Mesenchymal stem cell (in vitro differentiated cells and primary cell): ENCODE results near the gene TXNRD3.

Experiments
- DNase-seq: peaks from one replicate; pipeline ENCODE4 v3.0.0-alpha.2; 2013
- H2AFZ ChIP-seq: one replicate; pipeline ENCODE4 v1.6.1; 2013; ENCODE audit warnings: low read depth, mild to moderate bottlenecking, control low read depth, inconsistent platforms, low read length, moderate library complexity
- H2AK5ac ChIP-seq: 2 replicates; pipeline ENCODE4 v1.6.1; 2013; ENCODE audit warnings: low read length, moderate library complexity, mild to moderate bottlenecking, inconsistent platforms; ENCODE audit not compliant: severe bottlenecking
- H2BK120ac ChIP-seq: one replicate; pipeline ENCODE4 v1.6.1; 2013; ENCODE audit warnings: low read depth, mild to moderate bottlenecking, inconsistent platforms, low read length, moderate library complexity
- H2BK12ac ChIP-seq, 2 experiments: one replicate each; pipeline ENCODE4 v1.6.1; 2013; ENCODE audit warnings: inconsistent platforms in 2 of 2, low read length in 2 of 2, mild to moderate bottlenecking in 2 of 2, moderate library complexity in 2 of 2, control low read depth in 1 of 2
- H2BK15ac ChIP-seq: one replicate; pipeline ENCODE4 v1.6.1; 2013; ENCODE audit warnings: mild to moderate bottlenecking, low read depth, inconsistent platforms; ENCODE audit not compliant: poor library complexity, severe bottlenecking
- H2BK5ac ChIP-seq: 2 replicates; pipeline ENCODE4 v1.6.1; 2013; ENCODE audit warnings: low read depth, mild to moderate bottlenecking, low read length, control low read depth, inconsistent platforms; ENCODE audit not compliant: poor library complexity, severe bottlenecking
- H3K14ac ChIP-seq, 2 experiments: one replicate each; pipeline ENCODE4 v1.6.1; 2013; ENCODE audit warnings: inconsistent platforms in 2 of 2, low read length in 2 of 2, control low read depth in 1 of 2, mild to moderate bottlenecking in 1 of 2, moderate library complexity in 1 of 2
- H3K18ac ChIP-seq, 2 experiments: one replicate each; pipeline ENCODE4 v1.6.1; 2013; ENCODE audit warnings: inconsistent platforms in 2 of 2, low read length in 2 of 2, control low read depth in 1 of 2, low read depth in 1 of 2, mild to moderate bottlenecking in 1 of 2
- H3K23ac ChIP-seq, 2 experiments: one replicate each; pipeline ENCODE4 v1.6.1; 2013; ENCODE audit warnings: inconsistent platforms in 2 of 2, low read length in 2 of 2, mild to moderate bottlenecking in 2 of 2, moderate library complexity in 2 of 2, control low read depth in 1 of 2
- H3K27ac ChIP-seq: 2 replicates; pipeline ENCODE4 v1.5.1; 2013; ENCODE audit warnings: mild to moderate bottlenecking, moderate library complexity, low read length, control low read depth, inconsistent platforms; ENCODE audit not compliant: poor library complexity, severe bottlenecking
- H3K27me3 ChIP-seq, 2 experiments: 2 replicates each; pipeline versions ENCODE4 v1.6.1 to v1.7.0; 2013; ENCODE audit warnings: low read length in 2 of 2, mild to moderate bottlenecking in 2 of 2, moderate library complexity in 2 of 2, control low read depth in 1 of 2, inconsistent platforms in 1 of 2; ENCODE audit not compliant: control insufficient read depth in 1 of 2, insufficient read depth in 1 of 2
- H3K36me3 ChIP-seq, 2 experiments: 2 replicates each; pipeline versions ENCODE4 v1.6.1 to v1.7.0; 2013; ENCODE audit warnings: low read length in 2 of 2, control low read depth in 1 of 2, inconsistent platforms in 1 of 2, low read depth in 1 of 2, mild to moderate bottlenecking in 1 of 2; ENCODE audit not compliant: insufficient read depth in 2 of 2, control insufficient read depth in 1 of 2
- H3K4ac ChIP-seq, 2 experiments: one replicate each; pipeline ENCODE4 v1.6.1; 2013; ENCODE audit warnings: inconsistent platforms in 2 of 2, low read length in 2 of 2, mild to moderate bottlenecking in 2 of 2, moderate library complexity in 2 of 2, control low read depth in 1 of 2, low read depth in 1 of 2
- H3K4me1 ChIP-seq: 2 replicates; pipeline ENCODE4 v1.6.1; 2013; ENCODE audit warnings: low read depth, low read length, control low read depth; ENCODE audit not compliant: control insufficient read depth, insufficient read depth
- H3K4me2 ChIP-seq: 2 replicates; pipeline ENCODE4 v1.6.1; 2013; ENCODE audit warnings: low read length, mild to moderate bottlenecking, inconsistent platforms; ENCODE audit not compliant: poor library complexity, severe bottlenecking
- H3K4me3 ChIP-seq, 2 experiments: 2 replicates each; pipeline versions ENCODE4 v1.5.1 to v1.7.0; 2013; ENCODE audit warnings: low read length in 2 of 2, mild to moderate bottlenecking in 2 of 2, control low read depth in 1 of 2, low read depth in 1 of 2; ENCODE audit not compliant: insufficient read depth in 1 of 2
- H3K79me1 ChIP-seq: replicated peaks from 2 replicates; pipeline ENCODE4 v1.6.1; 2013; ENCODE audit warnings: mild to moderate bottlenecking, control low read depth, low read length, inconsistent platforms; ENCODE audit not compliant: poor library complexity, severe bottlenecking
- H3K9ac ChIP-seq: 2 replicates; pipeline ENCODE4 v1.7.0; 2013; ENCODE audit warnings: mild to moderate bottlenecking, low read length, moderate library complexity
- H3K9me3 ChIP-seq: 2 replicates; pipeline ENCODE4 v1.7.0; 2013; ENCODE audit warnings: mild to moderate bottlenecking, low read length; ENCODE audit not compliant: control insufficient read depth
- H4K8ac ChIP-seq: one replicate; pipeline ENCODE4 v1.6.1; 2013; ENCODE audit warnings: inconsistent platforms, mild to moderate bottlenecking, low read length, moderate library complexity
- H4K91ac ChIP-seq: one replicate; pipeline ENCODE4 v1.6.1; 2013; ENCODE audit warnings: mild to moderate bottlenecking, low read length, inconsistent platforms
- WGBS: methylation state at CpG from one replicate; pipeline ENCODE4 v1.1.7; 2013; ENCODE audit warnings: mixed read lengths; 5-methylcytosine and 5-hydroxymethylcytosine counted together

TXNRD3 gene

GRCh38 chr3:126607214-126607908 lies 47.6 kb downstream of the TXNRD3 start:
- Histone ChIP-seq H3K4me1 (peaks cover 2% of the 10 kb centered on the region), H3K4ac (no peak overlapping the region), H2AFZ (peak overlapping the region; percentile 36), H2AK5ac (no peak overlapping the region), H3K23ac (no peak overlapping the region), H3K4me2 (no peak overlapping the region), H3K14ac (peak overlapping the region in 1 of 2 experiments; percentile 53), H3K27ac (no peak overlapping the region), H2BK120ac (no peak overlapping the region), H2BK5ac (no peak overlapping the region), H4K8ac (no peak overlapping the region), H3K18ac (no peak overlapping the region), H3K9ac (no peak overlapping the region), H3K36me3 (peaks cover 11 to 61% of the 10 kb centered on the region in 2 experiments), H2BK15ac (no peak overlapping the region), H4K91ac (no peak overlapping the region), H3K9me3 (no peaks in the 10 kb centered on the region), H3K79me1 (no peaks in the 10 kb centered on the region), H3K27me3 (no peaks in the 10 kb centered on the region), H3K4me3 (no peak overlapping the region), H2BK12ac (no peak overlapping the region)
- 64% methylated on average over 11 of the region's 11 CpGs for WGBS
- DNase-seq = peak; percentile 44

- H3K9me3 ChIP-seq = no peaks in the 10 kb centered on the region
- H2BK15ac ChIP-seq = no peak overlapping the region
- H3K18ac ChIP-seq = no peak overlapping the region
- no peak overlapping the region for H2AFZ ChIP-seq
- no peak overlapping the region for H2BK120ac ChIP-seq
- H3K4me1 ChIP-seq = peaks cover 2% of the 10 kb centered on the region
- no peak for DNase-seq
- no peak overlapping the region for H2AK5ac ChIP-seq
- H3K23ac ChIP-seq = no peak overlapping the region
- no peak overlapping the region for H3K4me3 ChIP-seq
- 98% methylated on average over 2 of the region's 3 CpGs for WGBS
- H3K27ac ChIP-seq = no peak overlapping the region
- no peak overlapping the region for H4K8ac ChIP-seq
- no peak overlapping the region for H3K4ac ChIP-seq
- no peak overlapping the region for H3K4me2 ChIP-seq
- H3K79me1 ChIP-seq = no peaks in the 10 kb centered on the region
- peaks cover 8 to 54% of the 10 kb centered on the region in 2 experiments for H3K36me3 ChIP-seq
- H3K14ac ChIP-seq = no peak overlapping the region
- no peak overlapping the region for H4K91ac ChIP-seq
- no peak overlapping the region for H2BK5ac ChIP-seq
- H3K9ac ChIP-seq = no peak overlapping the region
- H3K27me3 ChIP-seq = no peaks in the 10 kb centered on the region
- H2BK12ac ChIP-seq = no peak overlapping the region
These were observed 48.9 kb downstream of the TXNRD3 start for GRCh38 chr3:126606001-126606400.

GRCh38 chr3:126604691-126605090 lies 50.2 kb downstream of the TXNRD3 start:
- H2AK5ac ChIP-seq = no peak overlapping the region
- no peak overlapping the region for H2BK12ac ChIP-seq
- no peak overlapping the region for H2BK15ac ChIP-seq
- H3K4me1 ChIP-seq = peaks cover 2% of the 10 kb centered on the region
- peaks cover 5 to 41% of the 10 kb centered on the region in 2 experiments for H3K36me3 ChIP-seq
- no peak overlapping the region for H3K4me3 ChIP-seq
- 92% methylated on average over 6 of the region's 6 CpGs for WGBS
- H3K14ac ChIP-seq = no peak overlapping the region
- no peak overlapping the region for H2BK5ac ChIP-seq
- no peak overlapping the region for H2AFZ ChIP-seq
- no peaks in the 10 kb centered on the region for H3K9me3 ChIP-seq
- no peak overlapping the region for H3K27ac ChIP-seq
- H3K27me3 ChIP-seq = no peaks in the 10 kb centered on the region
- H2BK120ac ChIP-seq = no peak overlapping the region
- no peak for DNase-seq
- no peaks in the 10 kb centered on the region for H3K79me1 ChIP-seq
- no peak overlapping the region for H4K8ac ChIP-seq
- no peak overlapping the region for H3K9ac ChIP-seq
- no peak overlapping the region for H3K4me2 ChIP-seq
- H4K91ac ChIP-seq = no peak overlapping the region
- no peak overlapping the region for H3K23ac ChIP-seq
- no peak overlapping the region for H3K18ac ChIP-seq
- H3K4ac ChIP-seq = no peak overlapping the region

GRCh38 chr3:126599101-126599500 lies 55.8 kb downstream of the TXNRD3 start:
- H2BK12ac ChIP-seq = no peak overlapping the region
- H2BK120ac ChIP-seq = no peak overlapping the region
- peaks cover 0 to 5% of the 10 kb centered on the region in 2 experiments for H3K36me3 ChIP-seq
- H3K27ac ChIP-seq = no peak overlapping the region
- no peak overlapping the region for H4K8ac ChIP-seq
- peak overlapping the region; percentile 27 for H2AFZ ChIP-seq
- DNase-seq = no peak
- H3K4me3 ChIP-seq = no peak overlapping the region
- H3K4ac ChIP-seq = no peak overlapping the region
- no peak overlapping the region for H2BK15ac ChIP-seq
- H2AK5ac ChIP-seq = no peak overlapping the region
- no peak overlapping the region for H4K91ac ChIP-seq
- no peak overlapping the region for H3K9ac ChIP-seq
- no peaks in the 10 kb centered on the region for H3K4me1 ChIP-seq
- no peaks in the 10 kb centered on the region for H3K27me3 ChIP-seq
- H2BK5ac ChIP-seq = no peak overlapping the region
- no peak overlapping the region for H3K14ac ChIP-seq
- no peak overlapping the region for H3K4me2 ChIP-seq
- H3K18ac ChIP-seq = no peak overlapping the region
- no peak overlapping the region for H3K23ac ChIP-seq
- H3K9me3 ChIP-seq = peaks cover 16% of the 10 kb centered on the region
- WGBS = 41% methylated on average over 1 of the region's 1 CpG
- no peaks in the 10 kb centered on the region for H3K79me1 ChIP-seq
